ENCODE measurements around the gene TMOD3. TPM values are rescaled to one million over a fixed set of nuclear protein-coding genes. Genes with fewer than 3 reads are reported as not detected.

The TMOD3 gene
- total RNA-seq, 1 donor from 2014 or later, result 74.7 TPM

GRCh38 chr15:51939216-51939615 is 109.8 kb downstream of the TMOD3 start:
- intact Hi-C loops (cut with DNase I), result no loop called here

GRCh38 chr15:51947124-51947523 is 117.7 kb downstream of the TMOD3 start:
- ATAC-seq (no peak), DNase-seq (ENCODE audit: low spot score) (no peak)
- intact Hi-C loops (cut with DNase I), result no loop called here

More at GRCh38 chr15:51939216-51939615, 109.8 kb downstream of the TMOD3 start:
- DNase-seq (ENCODE audit: low spot score) (no peak), ATAC-seq (no peak)

- intact Hi-C loops (cut with DNase I), result no loop called here
Measured at GRCh38 chr15:51952805-51953204, 123.4 kb downstream of the TMOD3 start.

GRCh38 chr15:51955504-51955903 is 126.1 kb downstream of the TMOD3 start:
- ATAC-seq, result no peak
- intact Hi-C loops (cut with DNase I), result no loop called here
- DNase-seq (ENCODE audit: low spot score), result no peak

More at GRCh38 chr15:51952805-51953204, 123.4 kb downstream of the TMOD3 start:
- ATAC-seq (no peak), DNase-seq (ENCODE audit: low spot score) (no peak)

Other genes with a start within 250 kb of the TMOD3 start
- gene DMXL2, start 206.9 kb upstream of the TMOD3 start, total RNA-seq, result 39.3 TPM
- gene SCG3, start 148.2 kb upstream of the TMOD3 start, total RNA-seq, result 0.13 TPM
- gene LYSMD2, start 92.0 kb upstream of the TMOD3 start, total RNA-seq, result 15.7 TPM
- 148 TPM for gene TMOD2, start 78.1 kb upstream of the TMOD3 start, total RNA-seq
- 11.9 TPM for gene LEO1, start 142.1 kb downstream of the TMOD3 start, total RNA-seq
- gene MAPK6, start 189.6 kb downstream of the TMOD3 start, total RNA-seq, result 26.3 TPM